ENCODE measurements around the gene C4orf50. TPM values are rescaled to one million over a fixed set of nuclear protein-coding genes. Genes with fewer than 3 reads are reported as not detected.
"Not testable (repeated sequence)": the region's sequence is repeated elsewhere in the genome, so short reads cannot be mapped to it uniquely, and the experiment has no call there.

The C4orf50 gene
- total RNA-seq, 5 donors from 2014 or later (not counting 1 experiment from before 2014, with no cell fraction given): 0.28 to 3.0 (median 0.54) TPM

DNA sequence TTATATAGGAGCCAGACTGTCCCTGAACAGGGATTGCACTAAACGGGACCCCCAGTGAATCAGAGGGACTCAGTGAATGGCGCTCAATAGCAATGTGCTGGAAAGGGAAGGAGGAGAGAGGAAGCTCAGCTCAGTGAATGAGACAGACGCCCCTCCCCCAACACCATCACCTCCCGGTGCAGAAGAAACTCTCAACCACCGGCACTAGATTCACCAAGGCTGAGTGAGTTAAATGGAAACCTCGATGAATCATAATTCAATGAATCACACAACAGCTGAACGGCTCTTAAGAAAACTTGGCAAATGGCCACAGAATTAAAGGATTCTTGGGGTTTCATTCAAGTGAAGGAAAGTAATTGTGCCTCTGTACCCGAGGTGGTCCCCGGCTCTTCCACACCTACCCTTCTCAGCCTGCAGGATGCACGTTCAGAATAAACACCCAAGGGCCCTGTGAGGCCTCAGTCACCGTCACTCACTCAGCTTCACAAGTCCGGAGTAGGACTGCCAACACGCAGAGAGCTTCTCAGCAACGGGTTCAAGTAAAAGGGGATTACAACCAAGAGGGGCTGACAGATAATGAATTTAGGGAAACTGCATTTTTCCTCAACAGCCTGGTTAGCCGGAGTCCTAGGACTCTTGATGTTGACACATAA lies 154.6 kb downstream of the C4orf50 start:
- DNase-seq: no peak
- H3K4me3 Mint-ChIP-seq: no peak overlapping the region
- H3K36me3 Mint-ChIP-seq: no peaks in the 10 kb centered on the region
- H3K9me3 ChIP-seq: no peaks in the 10 kb centered on the region
- H3K27me3 Mint-ChIP-seq: peaks cover 5 to 13% of the 10 kb centered on the region in 2 donors
- CTCF ChIA-PET: no interaction called here
- no peaks in the 10 kb centered on the region for H3K9me3 Mint-ChIP-seq
- peaks cover 0 to 23% of the 10 kb centered on the region in 2 experiments for H3K27me3 ChIP-seq (replicated peaks in 1 of 2; ENCODE audit: control insufficient read depth in 2 of 2, extremely low read depth in 1 of 2, insufficient read depth in 2 of 2, low read length in 1 of 2)
- POLR2A ChIA-PET: no interaction called here
- no peak overlapping the region for H3K27ac ChIP-seq (ENCODE audit: low read length)
- no peak overlapping the region for H3K27ac Mint-ChIP-seq
- peaks cover 20 to 26% (median 24%) of the 10 kb centered on the region in 3 donors for H3K4me1 Mint-ChIP-seq
- WGBS (ENCODE audit: insufficient coverage): 59% methylated on average over 5 of the region's 15 CpGs
- H3K4me3 ChIP-seq (ENCODE audit: control insufficient read depth in 1 of 2, extremely low read depth in 1 of 2, low read length in 1 of 2): no peak overlapping the region
- no peak for ATAC-seq (replicated peaks in 1 of 4)
- H3K4me1 ChIP-seq (ENCODE audit: control insufficient read depth in 1 of 2, extremely low read depth in 1 of 2, insufficient read depth in 2 of 2, low read length in 2 of 2): peaks cover 4 to 11% of the 10 kb centered on the region in 2 experiments
- no peaks in the 10 kb centered on the region for H3K36me3 ChIP-seq (ENCODE audit: control insufficient read depth in 2 of 2, extremely low read depth in 1 of 2, insufficient read depth in 1 of 2, low read length in 1 of 2)

DNA sequence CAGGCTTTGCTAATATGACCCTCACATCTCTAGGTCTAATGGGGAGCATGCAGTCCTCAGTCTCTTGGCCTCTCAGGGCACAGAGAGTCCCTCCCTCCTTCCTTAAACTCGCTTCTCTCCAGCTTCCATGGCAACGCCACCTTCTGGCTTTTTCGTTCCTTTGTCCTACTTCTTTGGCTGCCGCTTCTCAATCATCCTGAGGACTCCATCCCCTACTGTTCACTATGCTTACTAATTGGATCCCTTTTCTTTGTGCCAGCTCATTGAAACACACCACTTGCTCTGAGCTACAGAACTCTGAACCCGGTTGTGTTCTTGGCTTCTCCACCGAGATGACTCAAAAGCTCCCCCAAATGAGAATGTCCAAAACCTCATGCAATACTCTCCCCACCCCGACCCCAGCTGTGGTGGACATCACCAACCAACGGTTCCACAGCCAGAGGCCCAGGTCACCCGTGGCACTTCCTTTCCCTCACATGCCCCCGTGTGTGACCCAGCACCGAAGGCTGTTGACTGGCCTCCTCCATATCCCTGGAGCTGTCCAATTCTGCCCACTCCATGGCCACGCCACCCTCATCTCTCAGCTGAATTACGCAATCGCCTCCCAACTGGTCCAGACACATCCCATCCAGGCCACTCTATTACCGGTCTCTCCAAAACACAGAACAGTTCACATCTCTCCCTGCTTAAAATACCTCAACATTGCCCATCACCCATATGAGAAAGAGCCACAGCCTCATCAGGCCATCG lies 160.0 kb downstream of the C4orf50 start:
- Mint-ChIP-seq H3K4me1 (peaks cover 0 to 1% (median 0%) of the 10 kb centered on the region in 3 donors), H3K36me3 (no peaks in the 10 kb centered on the region), H3K27ac (no peak overlapping the region), H3K4me3 (no peak overlapping the region), H3K9me3 (no peaks in the 10 kb centered on the region), H3K27me3 (peaks cover 0 to 3% of the 10 kb centered on the region in 2 donors)
- H3K4me3 ChIP-seq (ENCODE audit: control insufficient read depth in 1 of 2, extremely low read depth in 1 of 2, low read length in 1 of 2): no peak overlapping the region
- no peaks in the 10 kb centered on the region for H3K4me1 ChIP-seq (ENCODE audit: control insufficient read depth in 1 of 2, extremely low read depth in 1 of 2, insufficient read depth in 2 of 2, low read length in 2 of 2)
- POLR2A ChIA-PET: no interaction called here
- CTCF ChIA-PET: no interaction called here
- peaks cover 0 to 13% of the 10 kb centered on the region in 2 experiments for H3K27me3 ChIP-seq (replicated peaks in 1 of 2; ENCODE audit: control insufficient read depth in 2 of 2, extremely low read depth in 1 of 2, insufficient read depth in 2 of 2, low read length in 1 of 2)
- no peaks in the 10 kb centered on the region for H3K9me3 ChIP-seq
- no peaks in the 10 kb centered on the region for H3K36me3 ChIP-seq (ENCODE audit: control insufficient read depth in 2 of 2, extremely low read depth in 1 of 2, insufficient read depth in 1 of 2, low read length in 1 of 2)
- H3K27ac ChIP-seq (ENCODE audit: low read length): no peak overlapping the region
- ATAC-seq (replicated peaks in 1 of 4) (no peak), DNase-seq (no peak)
- 84% methylated on average over 13 of the region's 16 CpGs for WGBS (ENCODE audit: insufficient coverage)

DNA sequence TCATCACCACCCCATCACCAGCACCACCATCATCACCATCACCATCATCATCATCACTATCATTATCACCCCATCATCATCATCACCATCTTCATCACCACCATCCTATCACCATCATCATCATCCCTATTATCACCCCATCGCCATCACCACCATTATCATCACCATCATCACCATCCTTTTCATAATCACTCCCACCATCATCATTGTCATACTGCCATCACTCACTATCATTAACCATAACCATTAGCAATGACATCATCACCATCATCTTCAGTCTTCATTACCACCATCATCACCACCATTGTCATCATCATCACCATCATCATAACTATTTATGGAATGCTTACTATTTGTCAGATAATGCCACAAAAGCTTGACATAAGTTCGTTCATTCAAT lies 161.0 kb downstream of the C4orf50 start:
- H3K9me3 Mint-ChIP-seq: no peaks in the 10 kb centered on the region
- H3K4me3 Mint-ChIP-seq: no peak overlapping the region
- peaks cover 0 to 4% of the 10 kb centered on the region in 2 donors for H3K27me3 Mint-ChIP-seq
- no peaks in the 10 kb centered on the region for H3K4me1 Mint-ChIP-seq
- DNase-seq (no peak), ATAC-seq (replicated peaks in 1 of 4) (no peak)
- WGBS (ENCODE audit: insufficient coverage): 90% methylated on average over 1 of the region's 2 CpGs
- H3K27ac ChIP-seq (ENCODE audit: low read length): no peak overlapping the region
- CTCF ChIA-PET: no interaction called here
- H3K4me3 ChIP-seq (ENCODE audit: control insufficient read depth in 1 of 2, extremely low read depth in 1 of 2, low read length in 1 of 2): no peak overlapping the region
- H3K36me3 Mint-ChIP-seq: no peaks in the 10 kb centered on the region
- peaks cover 0 to 13% of the 10 kb centered on the region in 2 experiments for H3K27me3 ChIP-seq (replicated peaks in 1 of 2; ENCODE audit: control insufficient read depth in 2 of 2, extremely low read depth in 1 of 2, insufficient read depth in 2 of 2, low read length in 1 of 2)
- POLR2A ChIA-PET: no interaction called here
- no peak overlapping the region for H3K27ac Mint-ChIP-seq
- no peaks in the 10 kb centered on the region for H3K36me3 ChIP-seq (ENCODE audit: control insufficient read depth in 2 of 2, extremely low read depth in 1 of 2, insufficient read depth in 1 of 2, low read length in 1 of 2)
- no peaks in the 10 kb centered on the region for H3K4me1 ChIP-seq (ENCODE audit: control insufficient read depth in 1 of 2, extremely low read depth in 1 of 2, insufficient read depth in 2 of 2, low read length in 2 of 2)
- H3K9me3 ChIP-seq: no peaks in the 10 kb centered on the region

DNA sequence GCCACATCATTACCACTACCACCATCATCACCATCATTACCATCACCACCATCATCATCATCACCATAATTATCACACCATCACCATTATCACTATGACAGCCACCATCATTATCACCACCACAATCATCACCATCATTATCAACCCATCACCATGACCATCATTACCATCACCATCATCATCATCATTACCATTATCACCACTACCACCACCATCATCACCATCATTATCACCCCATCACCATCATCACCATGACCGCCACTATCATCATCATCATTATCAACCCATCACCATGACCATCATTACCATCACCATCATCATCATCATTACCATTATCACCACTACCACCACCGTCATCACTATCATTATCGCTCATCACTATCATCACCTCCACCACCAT lies 161.9 kb downstream of the C4orf50 start:
- H3K36me3 Mint-ChIP-seq; DNase-seq; H3K4me1 Mint-ChIP-seq; H3K27ac ChIP-seq (ENCODE audit: low read length); POLR2A ChIA-PET; H3K4me3 Mint-ChIP-seq; H3K27me3 Mint-ChIP-seq; H3K4me1 ChIP-seq (ENCODE audit: control insufficient read depth in 1 of 2, extremely low read depth in 1 of 2, insufficient read depth in 2 of 2, low read length in 2 of 2); H3K36me3 ChIP-seq (ENCODE audit: control insufficient read depth in 2 of 2, extremely low read depth in 1 of 2, insufficient read depth in 1 of 2, low read length in 1 of 2); H3K9me3 Mint-ChIP-seq; ATAC-seq (replicated peaks in 1 of 4); H3K27ac Mint-ChIP-seq; CTCF ChIA-PET; H3K9me3 ChIP-seq; H3K4me3 ChIP-seq (ENCODE audit: control insufficient read depth in 1 of 2, extremely low read depth in 1 of 2, low read length in 1 of 2): not testable (repeated sequence)
- whole genome bisulfite sequencing (ENCODE audit: insufficient coverage): 94% methylated on average over 3 of the region's 3 CpGs
- H3K27me3 ChIP-seq (replicated peaks in 1 of 2; ENCODE audit: control insufficient read depth in 2 of 2, extremely low read depth in 1 of 2, insufficient read depth in 2 of 2, low read length in 1 of 2): peaks cover 0 to 16% of the 10 kb centered on the region in 2 experiments

DNA sequence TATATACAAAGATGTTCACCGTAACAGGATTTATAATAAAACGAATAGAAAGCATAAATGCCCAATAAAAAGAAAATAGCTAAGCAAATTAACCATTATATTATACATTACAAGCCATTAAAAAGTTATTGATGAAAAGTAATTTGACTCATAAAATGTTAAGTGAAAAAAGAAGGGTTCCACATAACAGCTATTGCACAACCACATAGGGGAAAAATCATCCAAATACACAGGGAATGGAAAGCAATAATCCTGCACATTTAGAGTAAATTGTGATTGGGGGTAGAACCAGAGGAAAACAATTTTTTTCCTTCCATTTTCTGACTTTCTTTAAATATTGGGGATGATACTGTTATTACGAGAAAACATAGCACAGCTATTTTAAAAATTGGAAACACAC lies 163.3 kb downstream of the C4orf50 start:
- no peaks in the 10 kb centered on the region for H3K9me3 Mint-ChIP-seq
- CTCF ChIA-PET: no interaction called here
- Histone ChIP-seq H3K4me3 (ENCODE audit: control insufficient read depth in 1 of 2, extremely low read depth in 1 of 2, low read length in 1 of 2) (no peak overlapping the region), H3K4me1 (ENCODE audit: control insufficient read depth in 1 of 2, extremely low read depth in 1 of 2, insufficient read depth in 2 of 2, low read length in 2 of 2) (no peaks in the 10 kb centered on the region), H3K36me3 (ENCODE audit: control insufficient read depth in 2 of 2, extremely low read depth in 1 of 2, insufficient read depth in 1 of 2, low read length in 1 of 2) (no peaks in the 10 kb centered on the region), H3K27ac (ENCODE audit: low read length) (no peak overlapping the region), H3K27me3 (replicated peaks in 1 of 2; ENCODE audit: control insufficient read depth in 2 of 2, extremely low read depth in 1 of 2, insufficient read depth in 2 of 2, low read length in 1 of 2) (peaks cover 0 to 25% of the 10 kb centered on the region in 2 experiments), H3K9me3 (no peaks in the 10 kb centered on the region)
- no CpG with 5 or more reads among the region's 3 CpGs for WGBS (ENCODE audit: insufficient coverage)
- POLR2A ChIA-PET: no interaction called here
- H3K27ac Mint-ChIP-seq: no peak overlapping the region
- no peak overlapping the region for H3K4me3 Mint-ChIP-seq
- H3K4me1 Mint-ChIP-seq: no peaks in the 10 kb centered on the region
- ATAC-seq (replicated peaks in 1 of 4) (no peak), DNase-seq (no peak)
- H3K36me3 Mint-ChIP-seq: no peaks in the 10 kb centered on the region
- peaks cover 5 to 14% of the 10 kb centered on the region in 2 donors for H3K27me3 Mint-ChIP-seq

DNA sequence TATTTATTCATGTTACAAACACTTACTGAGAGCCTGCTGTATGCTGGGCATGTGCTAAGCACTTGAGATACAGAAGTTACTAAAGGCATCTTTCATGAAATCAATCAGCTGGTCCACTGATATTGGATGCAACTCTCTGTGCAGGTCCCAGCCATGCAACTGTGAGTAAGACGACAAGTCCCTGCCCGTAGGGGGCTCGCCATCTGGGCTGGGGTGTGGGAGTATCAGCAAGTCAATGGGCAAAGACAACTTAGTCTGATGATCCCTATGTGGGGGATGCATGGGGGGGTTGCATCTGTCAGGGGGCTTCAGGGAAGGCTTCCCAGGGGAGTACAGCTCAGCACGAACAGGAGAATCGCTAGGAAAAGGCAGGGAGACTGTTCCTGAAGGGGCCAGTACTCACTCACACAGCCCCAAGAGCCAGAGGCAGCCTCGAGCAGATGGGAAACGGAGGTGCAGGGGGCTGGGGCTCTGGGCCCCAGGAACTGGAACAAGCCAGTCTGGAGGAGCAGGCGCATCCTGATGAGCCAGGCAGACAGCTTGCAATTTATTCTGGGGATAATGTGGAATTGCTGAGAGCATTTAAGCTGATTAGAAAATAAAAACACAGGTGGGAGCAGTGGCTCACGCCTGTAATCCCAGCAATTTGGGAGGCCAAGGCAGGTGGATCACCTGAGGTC lies 165.6 kb downstream of the C4orf50 start:
- ATAC-seq (replicated peaks in 1 of 4) (no peak), DNase-seq (no peak)
- ChIA-PET CTCF (no interaction called here), POLR2A (no interaction called here)
- H3K9me3 Mint-ChIP-seq: no peaks in the 10 kb centered on the region
- Histone ChIP-seq H3K9me3 (no peaks in the 10 kb centered on the region), H3K4me3 (ENCODE audit: control insufficient read depth in 1 of 2, extremely low read depth in 1 of 2, low read length in 1 of 2) (no peak overlapping the region), H3K36me3 (ENCODE audit: control insufficient read depth in 2 of 2, extremely low read depth in 1 of 2, insufficient read depth in 1 of 2, low read length in 1 of 2) (no peaks in the 10 kb centered on the region), H3K27me3 (replicated peaks in 1 of 2; ENCODE audit: control insufficient read depth in 2 of 2, extremely low read depth in 1 of 2, insufficient read depth in 2 of 2, low read length in 1 of 2) (peaks cover 0 to 18% of the 10 kb centered on the region in 2 experiments), H3K4me1 (ENCODE audit: control insufficient read depth in 1 of 2, extremely low read depth in 1 of 2, insufficient read depth in 2 of 2, low read length in 2 of 2) (no peaks in the 10 kb centered on the region), H3K27ac (ENCODE audit: low read length) (no peak overlapping the region)
- H3K27ac Mint-ChIP-seq: no peak overlapping the region
- 58% methylated on average over 7 of the region's 9 CpGs for WGBS (ENCODE audit: insufficient coverage)
- H3K4me1 Mint-ChIP-seq: no peaks in the 10 kb centered on the region
- no peak overlapping the region for H3K4me3 Mint-ChIP-seq
- H3K27me3 Mint-ChIP-seq: peaks cover 18 to 23% of the 10 kb centered on the region in 2 donors
- no peaks in the 10 kb centered on the region for H3K36me3 Mint-ChIP-seq

Data from T-cell (primary cell).